ENCODE results near the gene SLC25A29.

SLC25A29 gene

GRCh38 chr14:100279563-100279962 is 26.7 kb downstream of the SLC25A29 start:
- no peaks in the 10 kb centered on the region for H3K27me3 ChIP-seq (ENCODE audit: insufficient read depth, insufficient read length)
- peaks cover 4% of the 10 kb centered on the region for H3K4me1 ChIP-seq (ENCODE audit: insufficient read depth, insufficient read length)
- no peaks in the 10 kb centered on the region for H3K9me3 ChIP-seq (ENCODE audit: insufficient read depth, low read length)
- H3K9ac ChIP-seq (ENCODE audit: insufficient read length, low read depth), result no peak overlapping the region
- no peak for DNase-seq (ENCODE audit: low read depth, low spot score)
- peaks cover 50% of the 10 kb centered on the region for H3K36me3 ChIP-seq (ENCODE audit: insufficient read depth, insufficient read length, low read length)
- H3K4me3 ChIP-seq (ENCODE audit: insufficient read length, low read depth), result no peak overlapping the region
- TF ChIP-seq YY1 (IDR thresholded peaks at IDR 0.05; ENCODE audit: insufficient read depth, insufficient read length), result no peak

DNA sequence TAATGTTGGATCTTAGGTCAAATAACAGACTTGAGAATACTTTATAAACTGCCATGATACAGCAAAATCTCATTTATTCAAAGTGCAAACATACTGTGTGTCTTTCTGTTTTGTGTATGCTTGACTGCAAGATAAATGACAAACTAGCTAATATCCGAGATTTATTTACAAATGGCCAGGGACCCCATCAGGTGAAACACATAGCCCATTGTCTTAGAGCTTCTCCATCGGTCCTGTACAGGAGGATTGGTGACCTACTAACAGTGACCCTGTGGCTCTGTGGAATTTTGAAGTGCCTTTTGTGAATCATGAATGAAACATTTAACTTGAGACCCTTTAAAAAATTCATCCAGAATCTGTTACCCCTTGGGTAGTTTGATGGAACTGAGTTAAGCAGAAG is 27.1 kb downstream of the SLC25A29 start:
- Histone ChIP-seq H3K4me1 (ENCODE audit: insufficient read depth, insufficient read length) (peaks cover 3% of the 10 kb centered on the region), H3K9ac (ENCODE audit: insufficient read length, low read depth) (no peak overlapping the region), H3K36me3 (ENCODE audit: insufficient read depth, insufficient read length, low read length) (peaks cover 53% of the 10 kb centered on the region), H3K9me3 (ENCODE audit: insufficient read depth, low read length) (no peaks in the 10 kb centered on the region), H3K4me3 (ENCODE audit: insufficient read length, low read depth) (no peak overlapping the region), H3K27me3 (ENCODE audit: insufficient read depth, insufficient read length) (no peaks in the 10 kb centered on the region)
- no peak for TF ChIP-seq YY1 (IDR thresholded peaks at IDR 0.05; ENCODE audit: insufficient read depth, insufficient read length)
- TF ChIP-seq SUZ12 (IDR thresholded peaks at IDR 0.05; ENCODE audit: extremely low read depth, insufficient read depth, insufficient read length), result no peak
- no peak for TF ChIP-seq ZNF274 (IDR thresholded peaks at IDR 0.05; ENCODE audit: low read depth, low read length)
- no peak for DNase-seq (ENCODE audit: low read depth, low spot score)

DNA sequence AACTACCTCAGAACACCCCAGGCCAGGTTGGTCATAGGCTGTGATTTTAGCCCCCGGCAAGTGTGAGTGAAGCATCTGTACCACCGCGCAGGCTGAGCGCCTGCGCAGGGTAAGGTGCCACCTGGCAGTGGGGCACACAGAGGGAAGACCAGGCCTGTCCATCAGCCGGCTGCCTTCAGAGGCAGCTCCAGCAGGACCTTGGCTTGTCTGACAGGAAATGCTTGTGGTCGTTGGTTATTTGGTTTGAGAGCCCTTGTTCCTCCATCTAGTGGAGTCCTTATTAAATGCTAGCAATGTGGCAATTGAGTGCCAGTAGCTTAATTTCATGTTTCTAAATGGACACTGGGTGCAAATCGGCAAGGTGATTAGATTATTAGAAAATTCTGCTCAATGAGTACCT is 27.5 kb downstream of the SLC25A29 start:
- TF ChIP-seq ZNF274 (IDR thresholded peaks at IDR 0.05; ENCODE audit: low read depth, low read length), result no peak
- no peak for TF ChIP-seq SUZ12 (IDR thresholded peaks at IDR 0.05; ENCODE audit: extremely low read depth, insufficient read depth, insufficient read length)
- TF ChIP-seq YY1 (IDR thresholded peaks at IDR 0.05; ENCODE audit: insufficient read depth, insufficient read length), result no peak
- Histone ChIP-seq H3K4me3 (ENCODE audit: insufficient read length, low read depth) (no peak overlapping the region), H3K9ac (ENCODE audit: insufficient read length, low read depth) (no peak overlapping the region), H3K4me1 (ENCODE audit: insufficient read depth, insufficient read length) (peaks cover 3% of the 10 kb centered on the region), H3K9me3 (ENCODE audit: insufficient read depth, low read length) (no peaks in the 10 kb centered on the region), H3K36me3 (ENCODE audit: insufficient read depth, insufficient read length, low read length) (peaks cover 55% of the 10 kb centered on the region), H3K27me3 (ENCODE audit: insufficient read depth, insufficient read length) (no peaks in the 10 kb centered on the region)
- no peak for DNase-seq (ENCODE audit: low read depth, low spot score)

GRCh38 chr14:100275214-100275613 is 31.0 kb downstream of the SLC25A29 start:
- no peak for DNase-seq (ENCODE audit: low read depth, low spot score)
- no peaks in the 10 kb centered on the region for H3K4me1 ChIP-seq (ENCODE audit: insufficient read depth, insufficient read length)
- H3K27me3 ChIP-seq (ENCODE audit: insufficient read depth, insufficient read length), result no peaks in the 10 kb centered on the region
- H3K36me3 ChIP-seq (ENCODE audit: insufficient read depth, insufficient read length, low read length), result peaks cover 49% of the 10 kb centered on the region
- TF ChIP-seq SUZ12 (IDR thresholded peaks at IDR 0.05; ENCODE audit: extremely low read depth, insufficient read depth, insufficient read length) (no peak), ZNF274 (IDR thresholded peaks at IDR 0.05; ENCODE audit: low read depth, low read length) (no peak), YY1 (IDR thresholded peaks at IDR 0.05; ENCODE audit: insufficient read depth, insufficient read length) (no peak)
- H3K9me3 ChIP-seq (ENCODE audit: insufficient read depth, low read length), result no peaks in the 10 kb centered on the region
- H3K4me3 ChIP-seq (ENCODE audit: insufficient read length, low read depth), result no peak overlapping the region
- H3K9ac ChIP-seq (ENCODE audit: insufficient read length, low read depth), result no peak overlapping the region

- Histone ChIP-seq H3K4me1 (ENCODE audit: insufficient read depth, insufficient read length) (no peaks in the 10 kb centered on the region), H3K27me3 (ENCODE audit: insufficient read depth, insufficient read length) (no peaks in the 10 kb centered on the region), H3K36me3 (ENCODE audit: insufficient read depth, insufficient read length, low read length) (peaks cover 43% of the 10 kb centered on the region), H3K4me3 (ENCODE audit: insufficient read length, low read depth) (no peak overlapping the region), H3K9ac (ENCODE audit: insufficient read length, low read depth) (no peak overlapping the region), H3K9me3 (ENCODE audit: insufficient read depth, low read length) (no peaks in the 10 kb centered on the region)
- DNase-seq (ENCODE audit: low read depth, low spot score), result no peak
- no peak for TF ChIP-seq SUZ12 (IDR thresholded peaks at IDR 0.05; ENCODE audit: extremely low read depth, insufficient read depth, insufficient read length)
- TF ChIP-seq YY1 (IDR thresholded peaks at IDR 0.05; ENCODE audit: insufficient read depth, insufficient read length), result no peak
- TF ChIP-seq ZNF274 (IDR thresholded peaks at IDR 0.05; ENCODE audit: low read depth, low read length), result no peak
Measured at GRCh38 chr14:100274250-100274649, 32.0 kb downstream of the SLC25A29 start.

DNA sequence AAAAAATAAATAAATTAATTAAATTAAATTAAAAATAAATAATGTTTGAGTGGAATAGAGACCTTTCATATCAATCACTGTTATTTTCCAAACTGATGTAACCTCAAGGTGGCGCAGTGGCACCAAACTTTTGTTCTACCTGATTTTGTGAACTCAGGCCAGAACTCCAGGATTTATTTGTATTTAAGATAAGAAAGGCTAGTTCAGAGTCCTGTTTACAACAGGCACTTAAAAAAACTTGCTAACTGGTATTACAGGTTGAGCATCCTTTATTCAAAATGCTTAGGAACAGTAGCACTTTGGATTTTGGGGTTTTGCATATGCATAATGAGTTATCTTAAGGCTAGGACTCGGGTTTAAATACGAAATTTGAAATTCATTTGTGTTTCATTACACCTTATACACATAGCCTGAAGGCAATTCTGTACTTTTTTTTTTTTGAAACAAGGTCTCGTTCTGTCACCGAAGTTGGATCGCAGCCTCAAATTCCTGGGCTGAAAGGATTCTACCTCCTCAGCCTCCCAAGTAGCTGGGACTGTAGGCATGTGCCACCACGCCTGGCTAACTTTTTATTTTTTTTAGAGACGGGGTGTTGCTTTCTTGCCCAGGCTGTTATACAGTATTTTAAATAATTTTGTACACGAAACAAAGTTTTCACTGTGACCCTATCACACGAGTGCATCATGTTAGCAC is 34.9 kb downstream of the SLC25A29 start:
- no peak for TF ChIP-seq ZNF274 (IDR thresholded peaks at IDR 0.05; ENCODE audit: low read depth, low read length)
- no peak for TF ChIP-seq YY1 (IDR thresholded peaks at IDR 0.05; ENCODE audit: insufficient read depth, insufficient read length)
- TF ChIP-seq SUZ12 (IDR thresholded peaks at IDR 0.05; ENCODE audit: extremely low read depth, insufficient read depth, insufficient read length), result no peak
- Histone ChIP-seq H3K9ac (ENCODE audit: insufficient read length, low read depth) (no peak overlapping the region), H3K9me3 (ENCODE audit: insufficient read depth, low read length) (no peaks in the 10 kb centered on the region), H3K4me1 (ENCODE audit: insufficient read depth, insufficient read length) (no peaks in the 10 kb centered on the region), H3K27me3 (ENCODE audit: insufficient read depth, insufficient read length) (no peaks in the 10 kb centered on the region), H3K4me3 (ENCODE audit: insufficient read length, low read depth) (no peak overlapping the region), H3K36me3 (ENCODE audit: insufficient read depth, insufficient read length, low read length) (peaks cover 38% of the 10 kb centered on the region)
- DNase-seq (ENCODE audit: low read depth, low spot score), result no peak

DNA sequence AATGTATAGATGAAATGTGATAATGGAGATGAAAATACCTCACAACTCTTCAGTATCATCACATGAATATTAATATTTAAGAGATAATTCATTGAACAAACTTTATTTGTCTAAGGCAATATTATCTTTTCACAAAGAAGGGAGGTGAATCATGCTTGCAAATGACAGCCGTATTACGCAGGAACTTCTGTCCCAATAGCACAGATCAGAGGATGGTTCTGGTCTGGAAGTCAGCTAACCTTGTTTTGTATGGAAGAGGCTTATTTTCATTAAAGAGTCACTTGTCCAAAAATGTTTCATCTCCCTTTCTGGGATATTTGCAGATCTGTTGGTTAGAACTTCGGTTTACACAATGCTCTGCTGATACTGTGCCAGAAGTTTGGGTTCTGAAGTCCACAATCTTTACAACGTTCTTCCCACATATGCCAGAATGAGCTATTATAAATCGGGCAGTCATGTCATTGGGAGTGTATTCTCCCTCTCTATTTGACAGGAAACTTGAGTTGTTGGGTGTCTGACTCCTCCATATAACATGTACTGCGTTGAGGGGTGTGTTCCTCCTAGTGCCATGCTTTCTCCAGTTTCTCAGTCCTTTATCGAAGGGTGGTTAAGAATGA is 37.5 kb downstream of the SLC25A29 start:
- no peak for TF ChIP-seq YY1 (IDR thresholded peaks at IDR 0.05; ENCODE audit: insufficient read depth, insufficient read length)
- no peak for TF ChIP-seq ZNF274 (IDR thresholded peaks at IDR 0.05; ENCODE audit: low read depth, low read length)
- TF ChIP-seq SUZ12 (IDR thresholded peaks at IDR 0.05; ENCODE audit: extremely low read depth, insufficient read depth, insufficient read length), result no peak
- H3K4me1 ChIP-seq (ENCODE audit: insufficient read depth, insufficient read length), result no peaks in the 10 kb centered on the region
- H3K27me3 ChIP-seq (ENCODE audit: insufficient read depth, insufficient read length), result no peaks in the 10 kb centered on the region
- no peak overlapping the region for H3K4me3 ChIP-seq (ENCODE audit: insufficient read length, low read depth)
- no peak for DNase-seq (ENCODE audit: low read depth, low spot score)
- H3K9ac ChIP-seq (ENCODE audit: insufficient read length, low read depth), result no peak overlapping the region
- no peaks in the 10 kb centered on the region for H3K9me3 ChIP-seq (ENCODE audit: insufficient read depth, low read length)
- peaks cover 39% of the 10 kb centered on the region for H3K36me3 ChIP-seq (ENCODE audit: insufficient read depth, insufficient read length, low read length)
